SK-MEL-5 (cell line): ENCODE data around the gene GNG13. TPM values are rescaled to one million over a fixed set of nuclear protein-coding genes. Genes with fewer than 3 reads are reported as not detected.

Experiments
- DNase-seq: peaks from one replicate; pipeline ENCODE4 v3.0.0-alpha.2; 2016; ENCODE audit warnings: low read depth, low spot score
- in situ Hi-C: cut with HindIII; loops from 2 replicates; pipeline ENCODE4 v1.10.0; 2016; ENCODE audit warnings: low sequenced_read_pairs, high pct_unique_total_duplicates, low pct_unique_long_range_greater_than_20kb
- total RNA-seq: library from RNA; depleted of rRNA; stranded (reverse); fragments of >200 nt; shearing (Covaris generic); gene quantifications from 2 replicates; pipeline ENCODE4 v1.2.3, GENCODE V29; 2014

The GNG13 gene
- total RNA-seq, 1 experiment from 2014 or later: not detected

- in situ Hi-C loops: no loop called here
- no peak for DNase-seq
These were observed 25.2 kb downstream of the GNG13 start for GRCh38 chr16:775236-775796.

GRCh38 chr16:774086-775001, 26.2 kb downstream of the GNG13 start:
- in situ Hi-C loops: no loop called here
- no peak for DNase-seq

GRCh38 chr16:772959-773358, 27.6 kb downstream of the GNG13 start:
- in situ Hi-C loops: no loop called here
- DNase-seq: no peak

GRCh38 chr16:770411-770810, 30.1 kb downstream of the GNG13 start:
- no peak for DNase-seq
- in situ Hi-C loops: no loop called here

GRCh38 chr16:769934-770333, 30.6 kb downstream of the GNG13 start:
- no peak for DNase-seq
- in situ Hi-C loops: no loop called here

- in situ Hi-C loops: no loop called here
- DNase-seq: no peak
These were observed 31.2 kb downstream of the GNG13 start for GRCh38 chr16:769184-769784.

- no peak for DNase-seq
- in situ Hi-C loops: no loop called here
These were observed 32.1 kb downstream of the GNG13 start for GRCh38 chr16:768428-768827.

GRCh38 chr16:767743-768235, 32.7 kb downstream of the GNG13 start:
- DNase-seq: no peak
- in situ Hi-C loops: no loop called here

GRCh38 chr16:766820-767640, 33.5 kb downstream of the GNG13 start:
- DNase-seq: no peak
- in situ Hi-C loops: no loop called here

- no peak for DNase-seq
These were observed 34.3 kb downstream of the GNG13 start for GRCh38 chr16:766008-766819.

GRCh38 chr16:765488-765865, 35.1 kb downstream of the GNG13 start:
- DNase-seq: no peak
- in situ Hi-C loops: no loop called here

More at GRCh38 chr16:766008-766819, 34.3 kb downstream of the GNG13 start:
- in situ Hi-C loops: no loop called here

- no peak for DNase-seq
- in situ Hi-C loops: no loop called here
These were observed 35.6 kb downstream of the GNG13 start for GRCh38 chr16:764848-765487.

GRCh38 chr16:764184-764750, 36.3 kb downstream of the GNG13 start:
- in situ Hi-C loops: no loop called here
- DNase-seq: no peak

- DNase-seq: no peak
- in situ Hi-C loops: no loop called here
These were observed 37.0 kb downstream of the GNG13 start for GRCh38 chr16:763369-764183.

- in situ Hi-C loops: no loop called here
- DNase-seq: no peak
These were observed 37.8 kb downstream of the GNG13 start for GRCh38 chr16:762595-763268.
